NT2/D1 (cell line): ENCODE data around the gene NPIPB6.

Experiments
- DNase-seq: peaks from one replicate; pipeline ENCODE4 v3.0.0-alpha.2; 2011; ENCODE audit warnings: low read depth, low spot score
- H3K27me3 ChIP-seq: 2 replicates; pipeline ENCODE4 v1.6.0; 2011; ENCODE audit warnings: mild to moderate bottlenecking; ENCODE audit not compliant: insufficient read length, insufficient read depth
- H3K36me3 ChIP-seq: 2 replicates; pipeline ENCODE4 v1.6.1; 2011; ENCODE audit warnings: mild to moderate bottlenecking, low read length, mixed read lengths; ENCODE audit not compliant: insufficient read depth, insufficient read length
- H3K4me1 ChIP-seq: 2 replicates; pipeline ENCODE4 v1.5.1; 2011; ENCODE audit not compliant: insufficient read depth, insufficient read length
- H3K4me3 ChIP-seq: 2 replicates; pipeline ENCODE4 v1.5.1; 2011; ENCODE audit warnings: low read depth; ENCODE audit not compliant: insufficient read length
- H3K9ac ChIP-seq: 2 replicates; pipeline ENCODE4 v1.6.0; 2011; ENCODE audit warnings: low read depth; ENCODE audit not compliant: insufficient read length
- H3K9me3 ChIP-seq: 2 replicates; pipeline ENCODE4 v1.5.1; 2011; ENCODE audit warnings: mild to moderate bottlenecking, low read length; ENCODE audit not compliant: insufficient read depth
- SUZ12 ChIP-seq: IDR thresholded peaks from 2 replicates; pipeline ENCODE4 v1.6.1; 2011; ENCODE audit not compliant: insufficient read length, insufficient read depth; ENCODE audit errors: extremely low read depth
- YY1 ChIP-seq: IDR thresholded peaks from 2 replicates; pipeline ENCODE4 v1.6.1; 2011; ENCODE audit not compliant: insufficient read length, insufficient read depth
- ZNF274 ChIP-seq: IDR thresholded peaks from 2 replicates; pipeline ENCODE4 v1.6.1; 2011; ENCODE audit warnings: mild to moderate bottlenecking, low read depth, low read length

NPIPB6 gene

GRCh38 chr16:28324235-28324886 lies 38.9 kb downstream of the NPIPB6 start:
- Histone ChIP-seq H3K36me3 (peaks cover 7% of the 10 kb centered on the region), H3K9me3 (no peaks in the 10 kb centered on the region), H3K4me1 (peaks cover 13% of the 10 kb centered on the region), H3K4me3 (no peak overlapping the region), H3K9ac (no peak overlapping the region), H3K27me3 (no peaks in the 10 kb centered on the region)
- DNase-seq = no peak
- TF ChIP-seq YY1 (no peak), ZNF274 (no peak), SUZ12 (no peak)

- TF ChIP-seq SUZ12 = no peak
- peak; percentile 28 for DNase-seq
- peaks cover 15% of the 10 kb centered on the region for H3K4me1 ChIP-seq
- peak overlapping the region; percentile 28 for H3K9ac ChIP-seq
- H3K27me3 ChIP-seq = no peaks in the 10 kb centered on the region
- H3K4me3 ChIP-seq = no peak overlapping the region
- no peaks in the 10 kb centered on the region for H3K9me3 ChIP-seq
- H3K36me3 ChIP-seq = peaks cover 12% of the 10 kb centered on the region
Observed at GRCh38 chr16:28321700-28322411, 41.5 kb downstream of the NPIPB6 start.

GRCh38 chr16:28320741-28321140 lies 42.6 kb downstream of the NPIPB6 start:
- Histone ChIP-seq H3K27me3 (no peaks in the 10 kb centered on the region), H3K4me3 (no peak overlapping the region), H3K9ac (no peak overlapping the region), H3K4me1 (peaks cover 15% of the 10 kb centered on the region), H3K36me3 (peaks cover 12% of the 10 kb centered on the region), H3K9me3 (no peaks in the 10 kb centered on the region)
- TF ChIP-seq ZNF274 (no peak), YY1 (no peak), SUZ12 (no peak)
- DNase-seq = no peak

GRCh38 chr16:28320023-28320561 lies 43.2 kb downstream of the NPIPB6 start:
- no peak for DNase-seq
- Histone ChIP-seq H3K9me3 (no peaks in the 10 kb centered on the region), H3K4me1 (peaks cover 11% of the 10 kb centered on the region), H3K4me3 (no peak overlapping the region), H3K36me3 (peaks cover 12% of the 10 kb centered on the region), H3K27me3 (no peaks in the 10 kb centered on the region), H3K9ac (no peak overlapping the region)
- no peak for TF ChIP-seq YY1
- TF ChIP-seq ZNF274 = no peak
- no peak for TF ChIP-seq SUZ12

GRCh38 chr16:28319476-28320022 lies 43.8 kb downstream of the NPIPB6 start:
- peaks cover 10% of the 10 kb centered on the region for H3K4me1 ChIP-seq
- DNase-seq = no peak
- H3K4me3 ChIP-seq = no peak overlapping the region
- TF ChIP-seq YY1 = no peak
- TF ChIP-seq SUZ12 = no peak
- no peak for TF ChIP-seq ZNF274
- no peaks in the 10 kb centered on the region for H3K9me3 ChIP-seq
- peak overlapping the region; percentile 13 for H3K9ac ChIP-seq
- no peaks in the 10 kb centered on the region for H3K27me3 ChIP-seq
- H3K36me3 ChIP-seq = peaks cover 12% of the 10 kb centered on the region

GRCh38 chr16:28318042-28318744 lies 45.1 kb downstream of the NPIPB6 start:
- H3K9me3 ChIP-seq = no peaks in the 10 kb centered on the region
- peak overlapping the region; percentile 24 for H3K9ac ChIP-seq
- H3K4me3 ChIP-seq = no peak overlapping the region
- TF ChIP-seq YY1 (no peak), ZNF274 (no peak), SUZ12 (no peak)
- no peaks in the 10 kb centered on the region for H3K27me3 ChIP-seq
- no peak for DNase-seq
- H3K4me1 ChIP-seq = peaks cover 6% of the 10 kb centered on the region
- H3K36me3 ChIP-seq = peaks cover 12% of the 10 kb centered on the region
